GM18511 (cell line): ENCODE data around the gene GRM7.

ENCODE experiments used
- ATAC-seq: cut with Tn5 transposase; IDR thresholded peaks from one replicate; pipeline ENCODE4 v1.9.1; 2021; ENCODE audit warnings: mild to moderate bottlenecking, moderate library complexity; ENCODE audit not compliant: unreplicated experiment

GRM7 gene

DNA sequence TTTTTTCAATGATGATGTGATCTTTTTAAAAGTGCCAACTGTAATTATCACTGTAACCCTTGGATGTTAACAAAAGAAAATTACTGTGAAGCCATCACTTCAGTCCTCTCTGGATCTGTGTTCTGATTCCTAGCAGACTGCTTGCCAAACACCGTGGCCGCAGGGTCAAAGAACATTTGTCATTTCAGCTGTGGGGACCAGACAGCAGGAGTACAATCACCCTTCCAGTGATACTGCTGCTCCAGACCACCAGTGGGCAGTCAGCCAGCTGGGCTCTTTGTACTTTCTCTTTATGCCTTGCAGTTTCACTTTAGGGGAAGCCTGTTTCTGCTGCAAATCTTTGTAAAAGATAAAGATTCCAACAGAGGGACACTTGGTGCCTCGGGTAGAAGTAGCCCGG lies 770.0 kb downstream of the GRM7 start:
- no peak for ATAC-seq

DNA sequence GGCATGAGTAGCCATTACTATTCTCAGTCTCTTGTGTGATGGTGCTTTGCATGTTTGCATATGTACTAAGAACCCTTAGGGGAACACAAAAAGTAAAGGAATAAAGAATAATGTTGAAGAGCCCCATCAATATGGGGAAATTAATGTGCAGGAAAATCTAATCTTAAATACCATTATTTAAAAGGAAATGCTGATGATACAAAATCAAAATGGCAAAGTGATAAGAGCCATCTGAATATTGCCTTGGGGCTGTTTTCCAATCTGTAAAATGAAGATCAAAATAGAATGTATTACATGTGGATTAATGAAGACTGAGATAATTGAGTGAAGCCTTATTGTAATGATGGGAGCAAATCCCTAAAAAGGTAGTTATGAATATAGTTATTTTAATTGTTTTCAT lies 771.4 kb downstream of the GRM7 start:
- ATAC-seq, result no peak

DNA sequence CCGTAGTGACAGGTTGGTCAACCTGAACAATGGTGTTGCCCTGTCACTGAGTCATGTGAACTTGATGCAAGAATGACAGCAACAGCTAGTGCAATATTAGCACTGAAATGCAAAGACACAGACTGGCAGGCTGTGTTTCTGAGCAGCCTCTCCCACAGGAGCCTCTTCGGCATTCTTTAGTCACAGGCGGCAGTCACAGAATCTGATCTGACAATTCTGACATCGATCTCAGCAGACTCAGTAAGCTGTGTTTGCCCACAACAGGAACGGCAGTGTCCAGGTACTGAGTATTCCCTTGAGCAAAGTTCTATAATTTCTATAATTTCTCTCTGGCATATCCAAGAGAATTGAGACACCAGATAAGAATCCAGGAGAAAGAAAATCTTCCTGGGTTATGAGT lies 776.8 kb downstream of the GRM7 start:
- no peak for ATAC-seq

DNA sequence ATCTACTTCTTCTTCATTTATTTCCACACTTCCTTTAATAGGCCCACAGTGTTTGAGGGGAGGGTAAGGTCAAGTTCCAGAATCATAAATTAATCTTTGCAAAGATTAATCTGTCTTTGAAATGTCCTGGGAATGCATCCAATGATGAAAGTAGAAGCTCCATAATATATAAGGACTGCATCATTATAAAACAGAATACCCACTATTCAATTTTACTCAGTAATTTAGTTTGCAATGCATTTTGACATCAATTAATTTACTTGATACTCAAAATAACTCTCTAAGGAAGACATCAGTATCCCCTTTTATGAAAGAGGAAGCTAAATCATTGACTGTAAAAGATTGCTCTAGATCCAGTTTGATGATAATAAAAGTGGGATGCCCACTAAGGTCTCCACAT lies 777.2 kb downstream of the GRM7 start:
- no peak for ATAC-seq

DNA sequence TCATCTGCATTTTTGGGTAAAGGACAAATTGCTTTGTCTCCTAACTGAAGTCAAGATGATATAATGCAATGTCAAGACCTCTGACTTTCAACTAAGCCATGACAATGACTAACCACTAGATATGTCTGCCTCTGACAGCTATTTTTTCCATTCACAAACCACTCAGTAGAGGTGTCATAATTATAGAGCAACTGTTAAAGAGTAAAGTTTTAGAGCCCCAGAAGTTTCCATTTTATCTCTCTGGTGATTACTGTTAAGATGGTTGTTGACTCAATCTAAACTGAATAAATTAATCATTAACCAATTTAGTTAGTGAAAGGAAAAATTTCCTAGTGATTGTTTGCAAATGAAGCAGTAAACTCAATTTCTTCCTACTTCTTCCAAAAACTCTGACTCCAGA lies 779.9 kb downstream of the GRM7 start:
- no peak for ATAC-seq

DNA sequence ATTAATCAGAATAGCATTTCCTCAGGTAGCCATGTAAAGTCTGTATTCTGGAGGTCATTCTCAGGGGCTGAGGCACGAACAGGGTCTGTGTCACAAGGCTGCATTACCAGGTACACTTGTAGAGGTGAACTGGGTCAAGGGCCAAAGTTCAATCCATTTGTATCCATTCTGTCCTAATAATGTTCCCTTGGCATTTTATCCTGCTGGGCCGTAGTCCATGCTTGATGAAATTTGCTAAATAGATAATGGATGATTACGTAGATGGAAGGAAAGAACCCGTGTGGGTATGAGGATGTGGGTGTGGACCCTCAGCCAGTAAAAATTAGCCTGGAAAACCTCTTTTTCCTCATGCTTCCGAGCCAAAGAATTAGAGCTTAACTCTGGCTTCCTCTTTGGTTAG lies 785.9 kb downstream of the GRM7 start:
- no peak for ATAC-seq

DNA sequence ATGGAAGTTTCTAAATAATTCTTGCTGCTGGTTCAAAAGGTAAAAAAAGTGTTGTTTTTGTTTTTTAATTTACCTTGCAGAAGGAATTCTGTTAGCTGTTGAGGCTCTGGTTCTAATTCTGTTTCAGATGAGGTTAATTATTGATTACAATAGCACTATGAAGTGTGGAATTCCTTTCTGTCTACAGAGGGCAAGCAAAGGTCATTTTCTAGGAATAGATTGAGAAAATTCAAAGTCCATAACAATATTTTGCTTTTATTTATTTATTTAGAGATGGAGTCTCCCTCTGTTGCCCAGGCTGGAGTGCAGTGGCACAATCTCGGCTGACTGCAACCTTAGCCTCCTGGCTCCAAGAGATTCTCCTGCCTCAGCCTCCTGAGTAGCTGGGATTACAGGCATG lies 789.6 kb downstream of the GRM7 start:
- ATAC-seq, result no peak

DNA sequence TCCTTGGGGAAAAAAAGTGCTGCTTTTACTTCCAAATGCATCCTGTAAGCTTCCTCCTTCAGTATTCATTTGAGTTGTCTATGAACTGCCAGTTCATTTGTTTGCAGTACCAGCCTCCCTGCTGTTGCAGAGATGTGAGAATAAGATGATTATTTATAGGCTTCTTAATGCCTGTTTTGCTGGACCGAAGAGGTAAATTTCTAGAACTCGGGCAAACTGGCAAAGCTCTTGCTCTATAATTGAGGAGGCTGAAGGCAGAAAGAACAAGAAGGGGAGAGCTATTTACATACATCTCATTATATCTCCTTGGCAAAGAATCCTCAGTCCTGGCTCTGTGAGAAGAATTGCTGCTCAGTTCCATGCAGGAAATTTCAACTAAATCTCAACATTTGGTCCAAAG lies 790.4 kb downstream of the GRM7 start:
- ATAC-seq, result no peak

DNA sequence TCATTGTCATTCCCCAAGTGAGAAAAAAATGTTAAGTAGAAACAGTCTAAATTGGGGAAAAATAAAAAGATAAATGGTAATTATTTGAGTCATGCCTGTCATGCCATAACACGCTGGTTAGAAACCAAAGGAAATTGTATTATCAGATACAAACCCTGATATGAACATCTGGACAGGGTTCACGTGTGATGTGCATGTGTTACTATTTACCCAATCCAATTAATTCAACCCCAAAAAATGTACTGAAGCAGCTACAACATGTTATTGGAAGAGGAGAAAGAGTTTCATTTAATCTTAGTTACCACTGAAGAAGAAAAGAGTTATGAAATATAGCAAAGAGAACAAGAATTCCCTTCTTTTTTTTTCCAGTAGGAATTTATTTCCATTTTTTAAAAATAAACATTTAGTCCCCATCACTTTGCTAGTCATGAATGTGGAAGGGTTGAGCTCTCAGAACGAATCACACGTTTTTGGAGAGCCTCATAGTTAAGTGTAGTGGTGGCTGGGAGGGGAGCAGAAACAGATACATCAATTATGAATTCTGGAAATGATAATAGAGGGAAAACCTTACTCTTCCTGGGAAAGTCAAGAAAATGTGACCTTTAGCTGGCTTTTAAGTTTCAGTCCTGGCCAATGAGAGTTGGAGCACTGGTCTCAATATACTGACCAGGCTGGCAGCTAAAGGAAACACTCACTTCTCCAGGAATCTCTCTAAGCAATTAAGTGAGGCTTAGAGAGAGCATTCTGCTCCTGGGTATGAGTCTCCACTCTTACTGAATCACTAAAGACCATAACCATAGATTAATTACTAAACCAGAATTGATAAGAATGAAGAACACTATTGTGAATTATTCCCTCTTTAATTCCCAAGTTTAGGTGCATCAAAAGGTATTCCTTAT lies 796.5 kb downstream of the GRM7 start:
- ATAC-seq, result no peak

DNA sequence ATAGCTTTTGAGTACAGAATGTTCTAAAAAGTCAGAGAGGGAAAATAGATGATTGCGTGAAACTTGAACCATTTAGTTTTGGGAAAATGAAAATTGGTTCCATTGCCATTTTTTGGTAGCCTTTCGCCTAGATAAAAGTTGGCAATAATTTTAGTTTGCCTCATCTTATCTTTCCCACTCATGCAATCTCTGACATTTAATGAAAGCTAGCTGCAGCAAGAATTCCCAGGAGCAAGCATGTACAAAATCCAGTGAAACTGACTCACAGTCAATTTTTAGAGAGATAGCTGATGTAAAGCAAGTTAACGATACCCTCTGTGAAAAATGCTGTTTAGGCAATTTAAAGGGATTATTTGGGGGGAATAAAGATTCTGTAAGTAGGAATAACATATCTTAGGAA lies 797.4 kb downstream of the GRM7 start:
- no peak for ATAC-seq

DNA sequence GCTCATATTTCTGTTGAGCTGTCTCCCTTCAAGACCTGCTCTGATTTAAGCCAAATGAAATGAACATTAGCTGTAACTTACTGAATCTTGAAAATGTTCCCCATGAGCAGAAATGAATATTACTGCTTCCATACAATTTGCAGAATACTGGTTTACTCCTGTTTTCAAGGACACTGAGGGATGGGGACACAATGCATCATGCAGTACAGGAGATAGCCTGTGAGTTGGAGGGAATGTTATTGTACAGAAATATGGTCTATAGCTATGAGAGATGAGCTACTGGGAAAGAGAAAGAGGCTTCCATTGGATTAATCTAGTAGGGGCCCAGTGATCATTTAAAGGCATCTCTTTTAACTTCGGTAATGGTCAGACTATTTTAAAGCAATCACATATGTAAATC lies 798.2 kb downstream of the GRM7 start:
- ATAC-seq, result no peak

DNA sequence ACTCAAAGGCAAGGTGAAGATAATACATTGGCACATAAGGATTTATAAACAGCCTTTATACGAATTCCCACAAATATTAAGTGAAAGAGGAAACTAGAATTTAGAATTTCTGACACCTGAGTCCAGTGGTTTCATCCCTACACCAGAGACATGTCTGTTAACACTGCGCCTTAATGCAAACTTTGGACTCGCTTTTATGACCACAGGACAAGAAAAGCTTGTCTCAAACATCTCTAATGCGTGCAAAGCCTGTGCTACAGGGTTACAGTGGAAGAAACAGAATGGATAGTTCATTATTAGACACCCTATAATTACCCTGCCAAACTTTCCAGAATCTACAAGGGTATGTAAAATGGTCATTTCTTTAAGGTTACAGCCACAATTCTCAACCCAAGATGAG lies 802.9 kb downstream of the GRM7 start:
- no peak for ATAC-seq

DNA sequence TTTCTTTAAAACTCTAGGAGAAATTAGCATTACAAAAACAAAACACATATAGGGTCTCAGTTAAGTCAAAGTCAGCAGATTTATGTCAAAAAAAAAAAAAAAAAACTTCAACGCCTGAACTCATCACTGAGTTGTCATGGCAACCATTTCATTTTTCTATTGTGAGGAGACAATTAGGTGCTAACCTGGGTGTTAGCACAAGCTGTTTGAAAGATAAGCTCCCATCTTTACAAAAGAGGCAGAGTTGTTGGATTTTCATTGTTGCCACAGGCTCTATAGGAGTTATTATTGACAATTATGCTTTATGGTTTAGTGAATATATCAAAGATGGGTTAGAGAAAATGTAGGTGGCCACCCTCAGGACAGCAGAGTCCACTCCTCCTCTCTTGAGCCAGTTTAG lies 806.9 kb downstream of the GRM7 start:
- no peak for ATAC-seq

DNA sequence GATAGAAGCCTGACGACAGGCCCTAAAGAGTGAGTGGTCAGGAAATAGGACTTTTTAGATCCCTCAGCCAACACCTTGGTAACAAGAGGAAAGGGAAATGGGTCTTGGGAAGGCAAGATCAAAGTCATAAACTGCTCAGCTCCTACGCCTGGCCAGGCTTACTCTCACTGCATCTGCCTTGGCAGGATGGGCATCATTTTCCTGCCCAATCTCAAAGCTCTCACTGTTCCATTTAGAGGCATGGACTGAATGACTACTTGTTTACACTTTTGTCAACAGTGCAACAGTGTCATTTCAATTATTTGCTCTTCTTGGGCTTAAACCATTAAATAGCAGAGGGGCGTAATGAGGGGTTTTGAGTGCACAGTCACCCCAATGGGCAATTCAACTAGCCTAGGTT lies 808.7 kb downstream of the GRM7 start:
- ATAC-seq, result no peak

DNA sequence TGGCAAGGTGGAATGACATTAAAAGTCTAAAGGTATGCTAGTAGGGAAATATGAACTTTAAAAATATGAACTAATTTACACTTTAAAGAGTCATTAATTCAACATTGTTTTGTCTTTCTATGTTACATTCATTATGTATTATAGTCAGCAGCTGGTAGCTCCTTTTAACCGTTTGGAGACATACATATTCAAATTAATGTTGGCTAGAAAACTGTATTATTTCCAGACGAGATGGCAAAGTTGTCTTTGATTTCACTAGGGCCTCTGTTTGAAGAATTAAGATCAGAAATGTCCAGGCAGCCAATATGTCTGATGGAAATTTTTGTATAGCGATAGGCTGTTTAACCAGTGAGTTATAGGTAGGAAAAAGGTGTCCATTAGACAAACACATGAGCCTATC lies 817.6 kb downstream of the GRM7 start:
- ATAC-seq, result no peak

DNA sequence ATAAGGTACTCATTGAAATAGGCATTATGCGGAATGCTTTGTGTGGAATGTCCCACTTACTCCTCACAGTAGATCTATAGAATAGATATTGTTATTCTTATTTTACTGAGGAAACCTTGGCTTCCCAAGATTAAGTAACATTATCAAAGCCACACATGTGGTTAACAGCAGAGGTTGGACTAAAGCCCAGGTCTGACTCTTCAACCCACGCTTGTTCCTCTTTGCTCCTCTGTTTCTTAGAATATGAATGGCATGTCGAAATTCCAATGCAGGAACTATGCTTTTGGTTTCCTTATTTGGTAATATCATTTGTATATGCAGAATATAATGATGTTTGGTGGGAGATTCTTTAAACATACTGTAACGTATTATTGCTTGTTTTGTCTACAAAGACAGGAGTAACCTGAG lies 821.9 kb downstream of the GRM7 start:
- ATAC-seq, result no peak

DNA sequence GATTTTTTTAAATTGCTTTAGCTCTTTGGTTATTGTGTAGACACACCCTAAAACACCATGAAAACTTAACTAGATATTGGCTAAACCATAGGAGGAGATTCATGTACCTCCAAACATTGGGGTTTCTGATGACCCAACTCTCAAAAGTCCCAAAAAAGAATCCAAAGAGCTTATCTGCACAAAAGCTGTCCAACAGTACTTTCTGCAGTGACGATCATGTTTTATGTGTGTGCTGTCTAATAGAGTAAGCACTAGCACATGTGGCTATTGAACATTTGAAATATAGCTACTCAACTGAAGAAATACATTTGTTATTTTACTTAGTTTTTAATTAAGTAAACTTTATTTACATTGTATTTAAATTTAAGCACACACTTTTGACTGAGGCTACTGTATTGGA lies 822.5 kb downstream of the GRM7 start:
- ATAC-seq, result no peak

DNA sequence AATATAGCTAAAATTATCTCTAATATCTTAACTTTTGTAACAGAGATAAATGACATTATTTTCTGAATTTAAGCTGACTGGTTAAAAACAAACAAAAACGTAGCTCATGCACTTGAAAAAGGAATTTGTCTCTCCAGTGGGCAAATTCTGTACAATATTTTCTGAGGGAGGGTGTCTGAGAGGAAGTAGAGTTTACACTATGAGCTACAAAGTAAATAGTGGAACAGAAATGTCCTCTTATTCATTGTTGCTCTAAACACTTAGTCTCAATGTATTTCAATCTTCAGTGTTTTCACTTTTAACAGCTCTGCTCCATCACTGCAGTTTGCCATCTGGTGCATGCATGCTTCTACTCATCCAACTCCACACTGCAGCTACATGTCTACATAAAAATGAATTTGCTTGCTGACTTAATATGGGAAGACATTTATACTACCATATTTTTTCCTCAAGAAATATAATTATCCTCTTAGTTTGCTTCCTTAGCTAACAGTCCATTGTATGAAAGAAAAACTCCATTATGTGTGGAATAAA lies 823.3 kb downstream of the GRM7 start:
- no peak for ATAC-seq

DNA sequence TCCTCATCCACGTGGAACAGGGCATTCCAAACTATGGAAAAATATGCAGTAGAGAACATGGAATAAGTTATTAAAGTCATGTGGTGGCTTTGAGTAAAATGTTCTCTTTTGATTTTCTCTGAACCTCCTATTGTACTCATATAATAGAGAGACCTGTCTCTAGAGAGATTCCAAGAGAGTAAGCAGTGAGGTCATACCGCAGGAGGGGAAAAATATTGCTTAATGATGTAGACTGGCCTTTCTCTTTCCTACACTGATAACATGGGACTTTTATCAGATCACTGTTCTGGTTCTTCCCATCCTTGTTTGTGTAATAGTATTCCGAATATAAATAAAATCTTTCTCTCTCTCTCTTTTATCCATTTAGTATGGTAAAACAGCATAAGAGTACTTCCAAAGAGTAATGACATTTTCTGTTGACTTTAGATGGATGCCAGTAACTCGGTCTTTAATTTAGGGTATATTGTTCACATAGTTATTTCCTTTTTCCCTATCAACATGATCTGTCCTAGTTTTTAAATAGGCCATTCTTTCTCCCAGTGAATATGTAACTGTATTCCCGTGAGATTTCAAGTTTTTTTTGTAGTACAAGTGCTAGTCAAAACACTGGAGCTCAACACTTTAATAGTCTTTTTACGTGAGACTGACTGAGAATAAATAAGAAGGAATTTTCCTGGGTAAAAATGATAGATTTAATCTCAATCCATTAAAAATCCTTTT lies 826.7 kb downstream of the GRM7 start:
- no peak for ATAC-seq

DNA sequence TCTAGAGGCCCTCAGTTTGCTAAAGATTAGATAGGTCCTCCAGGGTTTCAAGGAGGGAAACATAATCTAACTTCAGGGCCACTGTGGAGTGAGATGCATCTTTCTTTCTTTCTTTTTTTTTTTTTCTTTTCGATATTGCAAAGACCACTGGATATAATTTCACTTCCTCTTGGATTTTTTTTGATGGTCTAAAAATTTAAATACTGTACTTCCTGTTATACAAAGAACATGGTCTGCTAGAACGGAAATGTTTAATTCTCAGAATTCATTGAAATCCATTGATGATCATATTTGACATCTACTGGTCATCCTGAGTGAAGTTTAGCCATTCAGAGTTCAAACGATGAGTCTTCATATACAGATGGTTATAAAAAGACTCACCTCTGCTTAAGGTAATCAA lies 832.0 kb downstream of the GRM7 start:
- ATAC-seq, result no peak

DNA sequence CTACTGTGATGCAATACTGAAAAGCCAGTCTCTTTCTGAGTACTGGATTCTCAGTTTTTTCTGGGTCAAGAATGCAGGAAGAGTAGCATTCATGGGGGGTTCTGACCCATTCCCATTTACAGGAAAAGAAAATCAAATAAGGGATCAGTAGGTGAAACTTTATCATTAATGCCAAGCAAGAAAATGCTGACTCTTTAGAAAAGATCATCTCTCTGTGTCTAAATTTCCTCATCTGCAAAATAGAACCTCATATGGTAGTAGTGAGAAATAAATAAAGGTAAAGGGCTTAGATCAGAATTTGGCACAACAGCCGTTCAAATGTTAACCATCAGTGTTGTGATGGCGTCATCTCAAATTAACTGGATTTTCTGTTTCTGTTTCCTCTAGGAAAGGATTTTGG lies 833.1 kb downstream of the GRM7 start:
- ATAC-seq, result no peak

DNA sequence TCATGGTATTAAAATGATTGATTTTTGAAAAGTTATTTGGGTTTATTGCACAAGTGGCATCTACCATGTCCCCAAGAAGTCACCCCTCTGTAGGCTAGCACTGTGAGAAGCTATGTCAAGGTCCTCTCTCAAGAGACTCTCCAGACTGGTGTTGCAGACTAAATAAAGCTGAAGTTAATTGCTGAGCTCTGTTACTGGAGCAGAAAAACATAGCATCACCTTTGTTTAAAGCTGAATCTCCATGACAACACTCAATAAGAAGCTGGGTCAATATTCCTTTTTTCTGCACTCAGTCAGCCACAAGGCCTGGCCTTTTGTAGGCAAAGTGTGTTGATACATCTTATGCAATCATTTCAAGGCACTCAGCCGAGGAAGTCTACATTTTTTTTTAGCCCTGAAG lies 834.1 kb downstream of the GRM7 start:
- ATAC-seq, result no peak
